Measurements from ENCODE around the gene CCT5. TPM values are rescaled to one million over a fixed set of nuclear protein-coding genes. Genes with fewer than 3 reads are reported as not detected.

Gene CCT5
- total RNA-seq, 2 experiments from 2014 or later = 27.4 to 32.0 TPM

DNA sequence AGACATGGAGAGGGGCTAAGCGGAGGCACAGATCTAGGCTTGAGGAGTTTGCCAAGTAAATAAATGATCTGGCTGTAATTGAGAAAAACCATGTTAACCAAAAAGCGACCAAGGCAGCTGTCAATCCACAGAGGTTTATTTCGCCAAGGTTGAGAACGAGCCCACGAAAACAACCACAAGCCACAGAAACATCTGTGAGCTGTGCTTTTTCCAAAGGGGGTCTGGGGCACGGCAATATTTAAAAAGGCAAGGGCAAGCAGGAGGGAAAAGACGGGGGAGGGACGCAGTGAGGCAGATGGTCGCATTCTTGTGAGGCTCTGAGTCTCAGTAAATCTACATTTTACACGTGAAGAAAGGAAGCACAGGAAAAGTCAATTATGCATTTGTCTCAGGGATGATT lies 25.4 kb downstream of the CCT5 start:
- Histone ChIP-seq H3K36me3 (ENCODE audit: insufficient read depth, low read length) (no peaks in the 10 kb centered on the region), H3K4me1 (ENCODE audit: insufficient read depth, low read length) (peaks cover 6% of the 10 kb centered on the region), H3K4me3 (ENCODE audit: low read length) (no peak overlapping the region), H3K27me3 (ENCODE audit: control insufficient read depth in 1 of 2, insufficient read depth in 2 of 2, low read length in 2 of 2) (peaks cover 0 to 1% of the 10 kb centered on the region in 2 experiments), H3K9me3 (ENCODE audit: control insufficient read depth in 1 of 2, insufficient read depth in 1 of 2, low read length in 2 of 2) (peaks cover 0 to 7% of the 10 kb centered on the region in 2 experiments), H3K27ac (ENCODE audit: low read depth in 1 of 2, low read length in 2 of 2) (no peak overlapping the region)
- TF ChIP-seq, protein P1, sequence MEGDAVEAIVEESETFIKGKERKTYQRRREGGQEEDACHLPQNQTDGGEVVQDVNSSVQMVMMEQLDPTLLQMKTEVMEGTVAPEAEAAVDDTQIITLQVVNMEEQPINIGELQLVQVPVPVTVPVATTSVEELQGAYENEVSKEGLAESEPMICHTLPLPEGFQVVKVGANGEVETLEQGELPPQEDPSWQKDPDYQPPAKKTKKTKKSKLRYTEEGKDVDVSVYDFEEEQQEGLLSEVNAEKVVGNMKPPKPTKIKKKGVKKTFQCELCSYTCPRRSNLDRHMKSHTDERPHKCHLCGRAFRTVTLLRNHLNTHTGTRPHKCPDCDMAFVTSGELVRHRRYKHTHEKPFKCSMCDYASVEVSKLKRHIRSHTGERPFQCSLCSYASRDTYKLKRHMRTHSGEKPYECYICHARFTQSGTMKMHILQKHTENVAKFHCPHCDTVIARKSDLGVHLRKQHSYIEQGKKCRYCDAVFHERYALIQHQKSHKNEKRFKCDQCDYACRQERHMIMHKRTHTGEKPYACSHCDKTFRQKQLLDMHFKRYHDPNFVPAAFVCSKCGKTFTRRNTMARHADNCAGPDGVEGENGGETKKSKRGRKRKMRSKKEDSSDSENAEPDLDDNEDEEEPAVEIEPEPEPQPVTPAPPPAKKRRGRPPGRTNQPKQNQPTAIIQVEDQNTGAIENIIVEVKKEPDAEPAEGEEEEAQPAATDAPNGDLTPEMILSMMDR (IDR thresholded peaks at IDR 0.05) = no peak
- Mint-ChIP-seq H3K4me3 (no peak overlapping the region), H3K4me1 (ENCODE audit: low read depth) (peaks cover 4% of the 10 kb centered on the region), H3K27ac (no peak overlapping the region), H3K36me3 (ENCODE audit: low read depth) (no peaks in the 10 kb centered on the region), H3K9me3 (no peaks in the 10 kb centered on the region), H3K27me3 (no peaks in the 10 kb centered on the region)
- ChIA-PET POLR2A (no interaction called here), CTCF (no interaction called here)
- no peak for ATAC-seq (ENCODE audit: poor library complexity)
- intact Hi-C loops (cut with DNase I, micrococcal nuclease) = no loop called here
- DNase-seq = no peak

DNA sequence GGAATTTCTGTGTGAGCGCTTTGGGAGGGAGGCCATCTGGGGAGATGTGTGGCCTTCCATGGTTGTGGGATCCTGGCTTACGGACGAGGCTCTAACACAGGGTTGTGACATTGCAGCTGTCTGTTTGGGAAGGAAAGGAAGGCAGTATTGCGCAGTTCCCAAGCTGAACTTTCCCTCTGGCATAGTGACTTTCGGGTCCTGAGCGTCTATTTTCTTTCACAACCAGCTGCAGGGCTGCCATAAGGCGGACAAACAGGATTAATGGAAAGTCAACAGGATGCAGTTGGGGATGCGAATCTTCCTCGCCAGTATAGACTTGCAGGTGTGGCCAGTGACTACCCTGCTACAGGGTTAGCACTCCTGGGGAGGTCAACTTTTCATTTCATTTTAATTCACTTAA lies 25.9 kb downstream of the CCT5 start:
- Mint-ChIP-seq H3K36me3 (ENCODE audit: low read depth) (no peaks in the 10 kb centered on the region), H3K4me1 (ENCODE audit: low read depth) (peaks cover 4% of the 10 kb centered on the region)

DNA sequence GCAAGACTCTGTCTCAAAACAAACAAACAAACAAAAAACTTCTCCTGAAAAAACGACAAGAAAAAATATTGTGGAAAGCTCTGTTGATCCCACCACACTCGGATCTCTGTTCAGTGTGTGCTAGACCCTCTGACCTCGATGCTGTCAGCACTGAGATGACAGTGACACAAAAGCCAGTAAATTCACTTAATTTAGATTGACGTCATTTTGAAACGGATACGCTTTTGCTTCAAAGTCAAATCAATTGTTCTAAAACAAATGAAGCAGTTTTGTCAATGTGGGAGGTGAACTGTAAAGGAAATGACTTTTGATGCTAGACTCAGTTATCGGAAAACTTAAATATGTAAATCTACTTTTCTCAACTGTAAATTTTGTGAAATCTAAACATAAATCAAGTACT lies 26.6 kb downstream of the CCT5 start:
- POLR2A ChIA-PET = no interaction called here
- peaks cover 6% of the 10 kb centered on the region for H3K4me1 ChIP-seq (ENCODE audit: insufficient read depth, low read length)
- DNase-seq (no peak), ATAC-seq (ENCODE audit: poor library complexity) (no peak)
- no peaks in the 10 kb centered on the region for H3K27me3 Mint-ChIP-seq
- H3K36me3 Mint-ChIP-seq (ENCODE audit: low read depth) = no peaks in the 10 kb centered on the region
- peaks cover 4% of the 10 kb centered on the region for H3K4me1 Mint-ChIP-seq (ENCODE audit: low read depth)
- CTCF ChIA-PET = no interaction called here
- no peaks in the 10 kb centered on the region for H3K9me3 Mint-ChIP-seq
- intact Hi-C loops (cut with DNase I, micrococcal nuclease) = no loop called here
- H3K4me3 ChIP-seq (ENCODE audit: low read length) = no peak overlapping the region
- H3K27me3 ChIP-seq (ENCODE audit: control insufficient read depth in 1 of 2, insufficient read depth in 2 of 2, low read length in 2 of 2) = no peaks in the 10 kb centered on the region
- H3K36me3 ChIP-seq (ENCODE audit: insufficient read depth, low read length) = no peaks in the 10 kb centered on the region
- TF ChIP-seq, protein P1 (IDR thresholded peaks at IDR 0.05) = no peak
- no peak overlapping the region for H3K4me3 Mint-ChIP-seq
- peaks cover 0 to 7% of the 10 kb centered on the region in 2 experiments for H3K9me3 ChIP-seq (ENCODE audit: control insufficient read depth in 1 of 2, insufficient read depth in 1 of 2, low read length in 2 of 2)
- no peak overlapping the region for H3K27ac ChIP-seq (ENCODE audit: low read depth in 1 of 2, low read length in 2 of 2)
- H3K27ac Mint-ChIP-seq = no peak overlapping the region

More for the DNA sequence above, 25.9 kb downstream of the CCT5 start:
- ChIA-PET POLR2A (no interaction called here), CTCF (no interaction called here)
- no peaks in the 10 kb centered on the region for H3K36me3 ChIP-seq (ENCODE audit: insufficient read depth, low read length)
- H3K4me3 Mint-ChIP-seq = no peak overlapping the region
- no peak overlapping the region for H3K27ac Mint-ChIP-seq
- DNase-seq = no peak
- no peaks in the 10 kb centered on the region for H3K9me3 Mint-ChIP-seq
- no peak for ATAC-seq (ENCODE audit: poor library complexity)
- H3K27ac ChIP-seq (ENCODE audit: low read depth in 1 of 2, low read length in 2 of 2) = no peak overlapping the region
- H3K4me1 ChIP-seq (ENCODE audit: insufficient read depth, low read length) = peaks cover 6% of the 10 kb centered on the region
- H3K27me3 Mint-ChIP-seq = no peaks in the 10 kb centered on the region
- TF ChIP-seq, protein P1 (IDR thresholded peaks at IDR 0.05) = no peak
- H3K9me3 ChIP-seq (ENCODE audit: control insufficient read depth in 1 of 2, insufficient read depth in 1 of 2, low read length in 2 of 2) = peaks cover 0 to 7% of the 10 kb centered on the region in 2 experiments
- H3K4me3 ChIP-seq (ENCODE audit: low read length) = no peak overlapping the region
- intact Hi-C loops (cut with DNase I, micrococcal nuclease) = no loop called here
- H3K27me3 ChIP-seq (ENCODE audit: control insufficient read depth in 1 of 2, insufficient read depth in 2 of 2, low read length in 2 of 2) = no peaks in the 10 kb centered on the region

All from CD4-positive, alpha-beta T cell (primary cell).